Fibroblast of mammary gland (primary cell): Measurements from ENCODE around the gene ATXN1L.
A peak's percentile ranks its signal among the peaks of the same experiment; 100 is the strongest.

Source experiments
- DNase-seq: peaks from one replicate; pipeline ENCODE4 v3.0.0-alpha.2; 2010; ENCODE audit warnings: low read depth
- H3K4me3 ChIP-seq: 2 replicates; pipeline ENCODE4 v1.5.1; 2011; ENCODE audit warnings: low read depth, mild to moderate bottlenecking, low read length, moderate library complexity; ENCODE audit not compliant: control insufficient read depth
- CTCF ChIP-seq: conservative IDR thresholded peaks from 2 replicates; pipeline ENCODE4 v1.5.1; 2011; ENCODE audit warnings: low read depth, low read length, inconsistent platforms; ENCODE audit not compliant: control insufficient read depth, insufficient read depth

The ATXN1L gene

GRCh38 chr16:71894921-71895678, 49.3 kb downstream of the ATXN1L start, which contains the start of gene IST1:
TSS of gene IST1 (plus strand) at chr16:71895531. CDS start at chr16:71915641, 20,110 bp downstream.
- H3K4me3 ChIP-seq, result peak within 1 kb of the TSS; percentile 74
- no peak for TF ChIP-seq CTCF
- peak; percentile 99 for DNase-seq

- no peak for TF ChIP-seq CTCF
- peak; percentile 45 for DNase-seq
- peak overlapping the region; percentile 74 for H3K4me3 ChIP-seq
Measured at GRCh38 chr16:71895679-71896365, 50.0 kb downstream of the ATXN1L start.

GRCh38 chr16:71896764-71897368, 51.1 kb downstream of the ATXN1L start:
- no peak for TF ChIP-seq CTCF
- DNase-seq, result no peak
- peak overlapping the region; percentile 74 for H3K4me3 ChIP-seq

- TF ChIP-seq CTCF, result no peak
- no peak for DNase-seq
Measured at GRCh38 chr16:71899171-71899570, 53.4 kb downstream of the ATXN1L start.

GRCh38 chr16:71902656-71903365, 57.0 kb downstream of the ATXN1L start:
- no peak for TF ChIP-seq CTCF
- no peak overlapping the region for H3K4me3 ChIP-seq
- DNase-seq, result no peak

More at GRCh38 chr16:71899171-71899570, 53.4 kb downstream of the ATXN1L start:
- H3K4me3 ChIP-seq, result no peak overlapping the region

- H3K4me3 ChIP-seq, result no peak overlapping the region
- no peak for TF ChIP-seq CTCF
- no peak for DNase-seq
Measured at GRCh38 chr16:71903608-71904007, 57.8 kb downstream of the ATXN1L start.
